Epidermal melanocyte (primary cell): ENCODE measurements around the gene NBPF6.
"Not testable (repeated sequence)": the region's sequence is repeated elsewhere in the genome, so short reads cannot be mapped to it uniquely, and the experiment has no call there.

ENCODE experiments used
- DNase-seq: peaks from one replicate; pipeline ENCODE4 v3.0.0; 2011; ENCODE audit warnings: low spot score; ENCODE audit not compliant: insufficient read length

NBPF6 gene, protein sequence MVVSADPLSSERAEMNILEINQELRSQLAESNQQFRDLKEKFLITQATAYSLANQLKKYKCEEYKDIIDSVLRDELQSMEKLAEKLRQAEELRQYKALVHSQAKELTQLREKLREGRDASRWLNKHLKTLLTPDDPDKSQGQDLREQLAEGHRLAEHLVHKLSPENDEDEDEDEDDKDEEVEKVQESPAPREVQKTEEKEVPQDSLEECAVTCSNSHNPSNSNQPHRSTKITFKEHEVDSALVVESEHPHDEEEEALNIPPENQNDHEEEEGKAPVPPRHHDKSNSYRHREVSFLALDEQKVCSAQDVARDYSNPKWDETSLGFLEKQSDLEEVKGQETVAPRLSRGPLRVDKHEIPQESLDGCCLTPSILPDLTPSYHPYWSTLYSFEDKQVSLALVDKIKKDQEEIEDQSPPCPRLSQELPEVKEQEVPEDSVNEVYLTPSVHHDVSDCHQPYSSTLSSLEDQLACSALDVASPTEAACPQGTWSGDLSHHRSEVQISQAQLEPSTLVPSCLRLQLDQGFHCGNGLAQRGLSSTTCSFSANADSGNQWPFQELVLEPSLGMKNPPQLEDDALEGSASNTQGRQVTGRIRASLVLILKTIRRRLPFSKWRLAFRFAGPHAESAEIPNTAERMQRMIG

DNA sequence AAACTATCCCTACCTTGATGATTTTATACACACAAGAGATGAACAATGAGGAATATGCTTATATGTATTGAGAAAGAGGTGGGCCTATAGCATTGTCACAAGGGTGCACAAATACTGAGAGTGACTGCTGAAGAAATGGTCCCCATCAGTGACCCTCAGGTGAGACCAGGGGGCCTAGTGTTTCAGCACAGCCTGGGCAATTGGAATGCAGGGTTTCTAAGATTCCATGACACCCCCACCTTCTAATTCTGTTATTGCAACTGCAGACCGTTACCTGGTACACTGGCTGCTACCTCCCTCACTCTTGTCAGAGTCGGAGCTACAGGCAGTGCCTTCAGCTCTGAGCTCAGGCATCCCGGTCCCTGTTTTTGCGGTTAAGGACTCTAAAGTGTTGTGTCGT, at the start of gene NBPF6:
Gene NBPF6, plus strand, starts transcription at position 301 of the 400 bp plus-strand sequence. CDS start 259 bp downstream, outside the sequence.
- not testable (repeated sequence) for DNase-seq

DNA sequence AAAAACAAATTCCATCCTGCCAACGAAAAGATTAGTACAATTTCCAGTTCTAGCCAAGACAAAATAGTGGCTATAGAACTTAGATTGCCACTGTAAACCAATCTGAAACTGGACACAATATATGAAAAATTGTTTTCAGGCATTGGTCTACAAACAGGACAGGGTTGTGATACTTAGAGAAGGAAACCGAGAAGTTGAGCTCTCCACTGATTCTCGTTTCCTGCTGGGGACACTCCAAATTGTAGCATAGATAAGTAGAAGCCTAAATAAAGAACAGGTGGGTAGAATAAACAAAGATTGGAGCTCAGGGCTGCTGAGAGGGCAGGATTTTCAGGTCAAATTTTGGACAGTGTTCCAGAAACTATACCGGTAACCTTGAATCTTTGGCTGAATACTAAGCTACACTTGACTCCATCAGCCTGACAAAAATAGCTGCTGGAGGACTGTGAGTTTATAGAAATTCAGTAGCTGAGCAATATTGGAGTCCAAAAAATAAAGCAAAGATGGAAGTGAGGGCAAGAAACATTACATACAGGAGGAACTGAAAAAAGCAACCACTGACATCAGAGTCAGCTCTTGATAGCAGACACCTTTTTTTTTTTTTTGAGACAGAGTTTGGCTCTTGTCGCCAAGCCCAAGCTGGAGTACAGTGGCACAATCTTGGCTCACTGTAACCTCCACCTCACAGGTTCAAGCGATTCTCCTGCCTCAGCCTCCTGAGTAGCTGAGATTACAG, 38.9 kb upstream of the NBPF6 start:
- not testable (repeated sequence) for DNase-seq

DNA sequence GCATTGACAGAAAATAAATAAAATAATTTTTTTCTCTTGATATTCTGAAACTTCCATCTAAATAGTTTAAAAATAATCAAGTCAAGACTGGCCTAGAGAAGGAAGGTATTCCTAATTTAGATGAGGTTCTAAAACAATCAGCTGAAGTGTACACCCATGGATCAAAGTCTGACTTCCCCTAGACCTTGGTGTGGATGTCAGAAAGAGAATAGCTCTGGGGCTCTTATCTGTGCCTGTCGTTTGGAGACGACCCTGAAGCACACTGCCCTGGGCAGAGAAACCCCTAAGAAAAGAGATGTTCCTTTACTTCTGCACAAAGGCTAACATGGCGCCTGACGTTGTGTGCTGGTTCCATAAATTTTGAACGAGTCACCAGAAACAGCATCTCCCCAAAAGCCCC, 30.0 kb upstream of the NBPF6 start:
- DNase-seq, result not testable (repeated sequence)

DNA sequence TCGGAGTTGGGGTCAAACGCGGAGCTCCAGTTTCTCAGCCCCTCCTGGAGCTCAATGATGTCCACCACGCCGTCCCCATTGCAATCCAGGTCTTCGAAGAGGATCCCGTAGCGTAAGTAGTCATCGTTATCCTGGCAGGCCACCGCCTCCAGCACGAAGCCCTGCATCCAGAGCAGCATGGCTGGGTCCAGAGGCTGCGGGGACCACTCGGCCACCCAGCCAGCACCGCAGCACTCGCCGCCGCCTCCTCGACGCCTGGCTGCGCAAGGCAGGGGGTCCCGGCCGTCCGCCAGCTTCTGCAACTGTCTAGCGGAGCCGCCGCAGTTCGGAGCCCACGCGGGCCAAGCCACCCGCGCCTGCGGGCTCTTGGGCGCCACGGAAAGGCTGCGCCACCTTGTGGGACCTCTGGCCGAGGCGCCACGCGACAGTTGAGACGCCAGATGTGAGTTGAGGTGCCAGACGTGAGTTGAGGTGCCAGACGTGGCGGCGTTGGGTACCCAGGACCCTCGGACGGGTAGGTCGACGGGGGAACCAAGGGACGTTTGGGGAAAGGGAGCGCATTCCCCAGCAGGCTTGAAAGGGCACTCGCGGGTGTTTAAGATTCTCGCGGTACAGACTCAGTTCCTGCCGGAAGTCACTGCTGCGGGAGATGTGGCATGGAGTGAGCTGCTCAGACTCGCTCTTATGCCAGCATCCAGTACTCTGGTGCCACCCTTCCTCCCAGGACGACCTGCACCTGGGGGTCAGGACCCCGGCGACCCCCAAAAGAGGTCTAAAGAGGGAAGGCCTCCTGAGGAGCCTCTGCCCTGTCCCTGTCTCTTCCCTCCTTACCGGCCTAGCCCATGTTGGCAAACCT, 28.9 kb upstream of the NBPF6 start:
- not testable (repeated sequence) for DNase-seq

DNA sequence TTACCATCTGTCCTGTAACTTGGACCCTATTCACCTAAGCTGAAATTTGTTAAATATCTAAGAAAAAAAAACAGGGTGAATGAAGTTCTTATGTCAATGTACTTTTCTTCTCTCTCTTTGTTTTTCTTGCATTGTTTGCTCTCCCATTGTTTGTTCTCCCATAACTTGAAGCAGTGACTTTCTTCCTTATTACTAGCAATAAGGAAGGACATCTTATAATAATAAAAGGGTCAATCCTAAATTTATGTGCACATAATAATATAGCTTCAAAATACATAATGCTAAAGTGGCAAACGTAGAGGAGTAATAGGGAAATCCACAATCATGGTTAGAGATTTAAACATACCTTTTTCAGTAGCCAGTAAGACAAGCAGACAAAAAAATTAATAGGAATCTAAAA, 23.3 kb upstream of the NBPF6 start:
- not testable (repeated sequence) for DNase-seq

DNA sequence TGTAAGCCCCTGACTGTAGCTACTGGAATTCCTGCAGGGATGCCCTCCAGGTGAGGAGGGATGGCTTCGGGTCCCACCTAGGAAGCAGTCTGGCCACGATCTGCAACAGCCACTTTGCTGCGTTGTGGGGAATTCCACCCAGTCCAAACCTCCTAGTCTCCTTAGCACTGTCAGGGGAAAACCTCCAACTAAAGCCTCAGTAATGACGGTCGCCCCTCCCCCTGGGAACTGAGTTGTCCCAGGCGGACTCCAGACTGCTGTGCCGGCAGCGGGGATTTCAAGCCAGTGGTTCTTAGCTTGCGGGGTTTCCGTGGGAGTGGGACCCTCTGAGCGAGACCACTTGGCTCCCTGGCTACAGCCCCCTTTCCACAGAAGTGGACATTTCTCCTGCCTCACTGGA, 18.1 kb upstream of the NBPF6 start:
- DNase-seq, result not testable (repeated sequence)

DNA sequence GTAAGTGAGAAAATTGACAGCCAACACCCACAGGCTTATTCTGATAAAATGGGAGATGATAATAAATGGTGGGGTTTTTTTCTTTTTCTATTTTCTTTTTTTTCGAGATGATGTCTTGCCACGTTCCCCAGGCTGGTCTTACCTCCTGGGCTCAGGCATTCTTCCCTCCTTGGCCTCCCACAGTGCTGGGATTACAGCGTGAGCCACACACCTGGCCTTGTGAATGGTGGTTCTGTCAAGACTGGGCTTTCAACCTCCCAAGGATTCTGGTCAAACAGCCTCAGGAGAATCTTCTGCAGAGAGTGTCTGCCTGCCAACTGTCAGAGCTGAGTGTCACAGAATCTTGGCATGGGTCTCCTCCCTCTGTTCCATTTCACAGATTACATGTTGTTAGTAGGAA, 16.7 kb upstream of the NBPF6 start:
- DNase-seq, result not testable (repeated sequence)

DNA sequence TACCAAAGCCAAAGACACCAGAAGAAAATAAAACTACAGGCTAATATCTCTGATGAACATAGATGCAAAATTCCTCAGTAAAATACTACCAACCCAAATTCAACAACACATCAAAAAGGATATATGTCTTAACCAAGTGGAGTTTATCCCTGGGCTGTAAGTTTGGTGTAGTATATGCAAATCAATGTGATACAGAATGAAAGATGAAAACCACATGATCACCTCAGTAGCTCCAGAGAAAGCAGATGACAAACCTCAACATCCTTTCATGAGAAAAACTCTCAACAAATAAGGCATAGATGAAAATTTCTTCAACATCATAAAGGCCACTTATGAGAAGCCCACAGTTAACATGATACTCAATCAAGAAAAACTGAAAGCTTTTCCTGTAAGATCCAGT, 11.6 kb upstream of the NBPF6 start:
- DNase-seq, result not testable (repeated sequence)

DNA sequence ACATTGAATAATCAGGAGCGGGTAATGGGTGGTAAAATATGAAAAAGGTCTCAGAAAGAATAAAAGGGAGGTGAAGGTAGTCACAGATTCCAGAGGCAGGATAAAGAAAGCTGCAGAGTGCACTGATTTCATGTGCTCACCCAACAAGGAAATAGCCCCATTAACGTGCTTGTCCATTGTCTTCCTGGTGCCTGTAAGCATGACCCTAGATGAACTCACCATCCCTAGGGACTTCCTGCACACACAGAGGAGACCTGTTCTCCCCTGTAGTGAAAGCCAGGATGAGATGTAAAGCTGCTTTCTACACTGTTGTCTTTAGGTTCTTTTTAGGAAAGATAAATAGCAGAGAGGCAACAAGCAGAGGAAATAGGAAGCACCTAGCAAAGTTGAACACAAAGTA, 4.4 kb downstream of the NBPF6 start:
- DNase-seq, result not testable (repeated sequence)

DNA sequence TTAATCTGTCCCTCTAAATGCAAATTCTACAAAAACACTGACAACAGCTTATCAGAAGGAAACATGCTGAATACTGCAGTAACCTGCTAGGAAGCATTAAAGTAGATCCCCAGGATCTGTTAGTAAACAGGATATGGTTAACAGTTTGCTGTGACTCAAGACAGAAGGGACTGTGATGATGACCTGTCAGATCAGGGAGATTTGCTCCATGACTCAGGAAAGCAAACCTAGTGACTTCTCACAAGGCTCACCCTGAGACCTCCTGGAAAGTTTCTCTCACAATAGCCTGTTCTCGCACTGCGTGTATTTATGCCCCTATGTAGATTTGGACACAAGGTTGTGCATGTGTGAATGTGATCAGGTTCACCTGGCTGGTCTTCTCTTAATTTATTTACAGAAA, 8.5 kb downstream of the NBPF6 start:
- not testable (repeated sequence) for DNase-seq

DNA sequence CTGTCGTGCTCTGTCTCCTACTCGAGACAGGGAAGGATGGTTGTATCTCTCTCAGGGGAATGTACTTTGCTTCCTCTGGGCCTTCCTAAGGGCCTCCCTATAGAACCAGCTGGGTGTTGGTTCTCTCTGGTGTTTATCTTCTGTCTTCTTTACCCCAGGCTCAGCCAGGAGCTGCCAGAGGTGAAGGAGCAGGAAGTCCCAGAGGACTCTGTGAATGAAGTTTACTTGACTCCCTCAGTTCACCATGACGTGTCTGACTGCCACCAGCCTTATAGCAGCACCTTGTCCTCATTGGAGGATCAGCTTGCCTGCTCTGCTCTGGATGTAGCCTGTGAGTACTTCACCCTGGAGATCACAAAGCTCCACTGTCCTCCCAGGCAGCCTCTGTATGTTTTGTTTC, 11.6 kb downstream of the NBPF6 start:
- not testable (repeated sequence) for DNase-seq

DNA sequence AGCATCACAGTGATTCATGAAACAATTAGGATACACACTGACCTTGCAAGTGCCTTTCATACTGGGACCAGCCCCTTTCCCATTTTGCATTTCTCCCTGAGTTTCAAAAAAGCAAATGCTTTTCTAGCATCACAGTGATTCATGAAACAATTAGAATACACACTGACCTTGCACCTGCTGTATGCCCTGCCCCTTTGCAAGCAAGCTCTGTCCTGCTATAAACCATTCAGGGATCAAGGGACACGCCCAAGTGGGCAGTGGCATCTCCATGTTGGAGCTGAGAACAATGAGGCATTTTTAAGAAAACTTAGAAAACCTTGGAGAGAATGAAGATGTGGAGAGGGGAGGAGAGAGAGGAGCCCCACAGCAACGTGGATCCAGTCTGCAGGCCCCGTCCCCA, 13.8 kb downstream of the NBPF6 start:
- DNase-seq, result not testable (repeated sequence)

DNA sequence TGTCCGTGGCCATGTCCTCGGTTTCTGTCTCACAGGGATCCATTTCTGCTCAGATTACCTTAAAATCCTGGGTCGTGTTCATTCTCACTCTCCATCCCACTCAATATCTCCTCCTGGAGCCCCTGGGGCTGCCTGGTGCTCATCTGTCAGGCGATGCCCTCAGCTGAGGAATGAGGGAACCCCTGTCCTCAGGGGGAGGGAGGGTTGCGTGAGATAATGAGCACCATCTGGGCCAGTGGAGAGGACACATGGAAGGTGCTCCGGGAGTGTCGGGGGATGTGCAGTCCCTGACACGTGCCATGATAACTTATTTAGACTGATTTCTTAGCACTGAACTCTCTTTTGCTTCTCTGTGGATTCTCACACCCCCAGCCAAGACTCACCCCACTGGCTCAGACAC, 16.0 kb downstream of the NBPF6 start:
- not testable (repeated sequence) for DNase-seq

DNA sequence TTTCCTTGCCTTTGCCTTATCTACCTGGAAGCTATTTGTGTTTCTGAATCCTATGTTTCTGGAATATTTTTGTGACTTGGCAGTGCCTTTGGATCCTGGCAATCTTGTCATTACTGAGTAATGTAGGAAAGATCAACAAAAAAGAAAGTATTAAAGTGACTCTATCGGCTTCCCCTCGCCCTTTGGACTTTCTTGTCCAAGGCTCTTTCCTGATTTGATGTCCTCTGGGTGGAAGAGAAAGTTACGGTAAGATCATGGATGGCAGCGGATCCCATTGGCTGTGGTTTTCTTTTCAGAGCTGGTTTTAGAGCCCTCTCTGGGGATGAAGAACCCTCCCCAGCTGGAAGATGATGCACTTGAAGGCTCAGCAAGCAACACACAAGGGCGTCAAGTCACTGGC, 17.0 kb downstream of the NBPF6 start:
- not testable (repeated sequence) for DNase-seq

DNA sequence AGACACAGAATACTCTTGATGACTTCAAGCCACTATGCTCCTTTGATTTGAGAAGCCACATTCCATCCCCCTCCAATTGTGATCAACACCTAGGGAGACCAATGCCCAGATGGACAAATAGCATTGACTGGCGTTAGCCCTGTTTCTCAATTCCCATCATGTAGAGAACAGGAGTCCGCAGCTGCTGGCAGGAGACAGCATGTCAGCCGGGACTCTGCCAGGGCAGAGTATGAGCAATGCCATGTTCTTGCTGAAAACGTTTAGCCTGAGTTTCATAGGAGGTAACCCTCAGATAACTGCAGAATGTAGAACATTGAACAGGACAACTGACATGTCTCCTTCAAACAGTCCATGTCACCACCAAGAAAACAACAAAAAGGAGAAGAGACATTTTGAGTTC, 20.6 kb downstream of the NBPF6 start:
- DNase-seq, result not testable (repeated sequence)

DNA sequence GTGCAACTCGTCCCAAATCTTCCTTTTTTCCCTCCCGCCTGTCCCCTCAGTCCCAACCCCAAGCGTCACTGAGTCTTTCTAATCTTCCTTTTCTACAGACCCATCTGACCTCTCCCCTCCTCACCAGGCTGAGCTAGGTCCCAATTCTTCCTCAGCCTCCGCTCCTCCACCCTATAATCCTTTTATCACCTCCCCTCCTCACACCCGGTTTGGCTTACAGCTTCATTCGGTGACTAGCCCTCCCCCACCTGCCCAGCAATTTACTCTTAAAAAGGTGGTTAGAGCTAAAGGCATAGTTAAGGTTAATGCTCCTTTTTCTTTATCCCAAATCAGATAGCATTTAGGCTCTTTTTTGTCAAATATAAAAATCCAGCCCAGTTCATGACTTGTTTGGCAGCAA, 24.4 kb downstream of the NBPF6 start:
- DNase-seq, result not testable (repeated sequence)

DNA sequence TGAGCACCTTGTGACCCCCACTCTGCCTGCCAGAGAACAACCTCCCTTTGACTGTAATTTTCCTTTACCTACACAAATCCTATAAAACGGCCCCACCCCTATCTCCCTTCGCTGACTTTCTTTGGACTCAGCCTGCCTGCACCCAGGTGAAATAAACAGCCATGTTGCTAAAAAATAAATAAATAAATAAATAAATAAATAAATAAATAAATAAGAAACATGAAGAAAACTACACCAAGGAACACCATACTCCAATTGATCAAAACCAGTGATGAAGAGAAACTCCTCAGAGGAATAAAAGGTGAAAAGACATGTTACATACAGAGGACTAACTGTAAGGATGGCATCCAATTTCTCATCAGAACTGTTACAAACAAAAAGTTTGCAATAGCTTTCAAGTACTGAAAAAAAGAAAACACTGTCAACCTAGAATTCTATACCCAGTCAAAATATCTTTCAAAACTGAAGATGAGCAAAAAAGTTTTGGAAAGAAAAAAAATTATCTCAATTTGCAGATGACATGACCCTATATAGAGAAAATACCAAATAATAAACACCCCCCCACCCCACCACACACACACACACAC, 28.4 kb downstream of the NBPF6 start:
- DNase-seq, result no peak

DNA sequence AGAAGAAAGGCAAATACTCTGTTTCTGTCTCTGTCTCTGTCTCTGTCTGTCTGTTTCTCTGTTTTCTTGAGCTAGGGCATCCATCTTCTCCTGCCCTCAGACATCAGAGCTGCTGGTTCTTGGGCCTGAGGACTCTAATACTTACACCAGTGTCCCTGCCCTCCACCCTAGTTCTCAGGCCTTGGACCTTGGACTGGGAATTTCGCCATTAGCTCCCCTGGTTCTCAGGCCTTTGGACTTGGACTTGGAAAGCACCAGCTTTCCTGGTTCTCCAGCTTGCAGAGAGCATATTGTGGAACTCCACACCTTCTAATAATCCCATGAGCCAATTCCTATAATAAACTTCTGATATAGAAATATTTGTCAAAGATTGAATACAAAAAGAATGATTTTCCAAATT, 32.6 kb downstream of the NBPF6 start:
- no peak for DNase-seq

DNA sequence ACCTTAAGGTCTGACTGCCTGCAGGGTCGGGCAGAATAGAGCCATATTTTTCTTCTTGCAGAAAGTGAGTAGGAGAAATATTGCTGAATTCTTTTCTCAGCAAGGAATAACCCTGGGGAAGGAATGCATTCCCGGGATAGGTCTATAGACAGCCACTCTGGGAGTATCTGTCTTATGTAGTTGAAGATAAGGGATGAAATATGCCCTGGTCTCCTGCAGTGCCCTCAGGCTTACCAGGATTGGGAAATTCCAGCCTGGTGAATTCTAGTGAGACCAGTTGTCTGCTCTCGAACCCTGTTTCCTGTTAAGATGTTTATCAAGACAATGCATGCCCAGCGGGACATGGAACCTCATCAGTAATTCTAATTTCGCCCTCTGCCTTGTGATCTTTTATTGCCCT, 35.8 kb downstream of the NBPF6 start:
- DNase-seq, result not testable (repeated sequence)

DNA sequence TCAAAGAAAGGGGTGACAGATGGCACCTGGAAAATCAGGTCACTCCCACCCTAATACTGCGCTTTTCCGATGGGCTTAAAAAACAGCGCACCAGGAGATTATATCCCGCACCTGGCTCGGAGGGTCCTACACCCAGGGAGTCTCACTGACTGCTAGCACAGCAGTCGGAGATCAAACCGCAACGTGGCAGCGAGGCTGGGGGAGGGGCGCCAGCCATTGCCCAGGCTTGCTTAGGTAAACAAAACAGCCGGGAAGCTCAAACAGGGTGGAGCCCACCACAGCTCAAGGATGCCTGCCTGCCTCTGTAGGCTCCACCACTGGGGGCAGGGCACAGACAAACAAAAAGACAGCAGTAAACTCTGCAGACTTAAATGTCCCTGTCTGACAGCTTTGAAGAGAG, 36.6 kb downstream of the NBPF6 start:
- not testable (repeated sequence) for DNase-seq

DNA sequence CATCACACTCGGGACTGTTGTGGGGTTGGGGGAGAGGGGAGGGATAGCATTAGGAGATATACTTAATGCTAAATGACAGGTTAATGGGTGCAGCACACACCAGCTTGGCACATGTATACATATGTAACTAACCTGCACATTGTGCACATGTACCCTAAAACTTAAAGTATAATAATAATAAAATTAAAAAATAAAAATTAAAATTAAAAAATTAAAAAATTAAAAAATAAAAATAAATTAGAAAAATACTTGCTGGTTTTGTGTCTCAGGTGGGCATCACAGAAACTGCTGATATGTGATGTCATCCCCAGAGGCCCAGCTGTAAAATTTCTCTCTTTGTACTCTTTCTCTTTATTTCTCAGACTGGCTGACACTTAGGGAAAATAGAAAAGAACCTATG, 44.9 kb downstream of the NBPF6 start:
- not testable (repeated sequence) for DNase-seq
